ENCODE measurements around the gene GALNT14.

The GALNT14 gene

DNA sequence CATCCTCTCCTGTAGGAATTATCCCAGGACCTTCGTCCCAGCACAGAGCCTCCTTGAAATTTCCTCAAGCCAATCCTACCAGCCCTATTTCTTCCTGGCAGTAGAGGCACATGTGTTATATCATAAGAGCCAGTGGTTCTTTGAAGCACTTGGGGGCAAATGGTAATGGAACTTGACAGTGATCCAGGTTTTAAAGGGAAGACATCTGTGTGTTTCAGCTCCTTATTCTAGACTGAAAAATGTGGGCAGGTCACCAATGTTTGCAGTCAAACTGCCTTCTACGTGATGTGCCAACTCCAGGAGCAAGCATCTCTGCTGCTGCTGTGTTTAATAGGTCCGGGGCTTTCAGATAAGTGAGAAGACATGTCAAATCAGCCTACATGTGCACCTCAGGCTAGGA, 157.1 kb downstream of the GALNT14 start:
- in situ Hi-C loops (cut with HindIII; ENCODE audit: low pct_unique_long_range_greater_than_20kb, low sequenced_read_pairs) = no loop called here
- no peak for TF ChIP-seq JUND (IDR thresholded peaks at IDR 0.05; ENCODE audit: low read depth)

DNA sequence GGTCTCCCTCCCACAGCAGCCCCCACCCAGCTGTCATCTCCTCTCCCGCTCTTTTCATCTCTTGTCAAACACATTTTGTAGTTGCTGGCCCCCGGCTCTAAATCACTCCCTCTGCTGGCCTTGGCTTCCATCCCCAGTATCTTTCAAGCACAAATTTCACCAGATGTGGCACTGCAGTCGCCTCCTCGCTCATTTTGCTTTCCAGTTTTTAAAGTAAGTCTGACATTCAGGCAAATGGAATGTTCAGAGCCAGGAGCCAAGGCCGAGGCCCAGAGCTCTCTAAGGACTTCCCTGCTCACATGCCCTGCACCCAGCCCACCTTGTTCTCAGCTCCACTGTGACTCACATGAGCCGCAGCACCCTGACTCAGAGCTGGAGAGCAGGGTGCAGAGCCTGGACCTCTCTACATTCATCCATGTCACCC, 158.4 kb downstream of the GALNT14 start:
- no peak for DNase-seq (ENCODE audit: low read depth in 1 of 2, low spot score in 1 of 2)
- no peak for TF ChIP-seq JUND (IDR thresholded peaks at IDR 0.05; ENCODE audit: low read depth)
- in situ Hi-C loops (cut with HindIII; ENCODE audit: low pct_unique_long_range_greater_than_20kb, low sequenced_read_pairs) = no loop called here

More for the DNA sequence above, 157.1 kb downstream of the GALNT14 start:
- DNase-seq (ENCODE audit: low read depth in 1 of 2, low spot score in 1 of 2) = peak in 1 of 2 experiments; percentile 10

DNA sequence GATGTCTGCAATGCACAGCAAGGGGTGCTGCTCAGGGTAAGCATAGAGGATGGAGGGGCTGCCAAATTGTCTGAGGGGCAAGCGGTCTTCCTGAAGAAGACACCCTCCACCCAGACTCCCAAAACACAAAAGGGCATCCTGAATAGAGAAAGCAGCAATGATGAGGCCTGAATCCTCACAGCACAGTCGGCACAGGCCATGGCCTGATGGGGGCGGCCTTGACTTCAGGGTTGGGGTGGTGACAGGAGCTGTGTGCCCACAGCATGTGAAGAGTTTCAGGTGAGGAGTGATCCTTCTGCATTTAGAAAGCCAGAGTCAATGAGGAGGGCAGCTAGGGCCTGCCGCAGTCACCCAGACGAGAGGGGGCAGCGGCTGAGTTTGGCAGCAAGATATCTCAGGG, 159.4 kb downstream of the GALNT14 start:
- no peak for TF ChIP-seq JUND (IDR thresholded peaks at IDR 0.05; ENCODE audit: low read depth)
- in situ Hi-C loops (cut with HindIII; ENCODE audit: low pct_unique_long_range_greater_than_20kb, low sequenced_read_pairs) = no loop called here
- no peak for DNase-seq (ENCODE audit: low read depth in 1 of 2, low spot score in 1 of 2)

DNA sequence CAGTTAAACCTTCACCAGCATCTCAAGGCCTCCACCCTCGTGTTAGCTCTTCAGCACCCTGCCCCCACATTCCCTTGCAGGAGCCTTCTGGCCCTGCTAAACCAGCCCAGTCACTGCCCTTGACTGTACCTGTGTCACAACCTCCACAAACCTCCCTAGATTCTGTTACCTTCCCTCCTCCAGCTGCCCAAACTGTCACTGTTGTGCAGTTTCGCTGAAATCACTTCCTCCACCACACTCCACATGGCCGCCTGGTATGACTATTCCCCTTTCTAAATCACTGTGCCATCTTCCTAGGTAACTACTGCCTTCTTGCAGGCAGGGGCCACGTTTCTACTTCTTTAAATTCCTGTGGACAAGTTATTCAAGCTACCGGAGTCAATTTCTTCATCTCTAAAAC, 160.2 kb downstream of the GALNT14 start:
- no peak for TF ChIP-seq JUND (IDR thresholded peaks at IDR 0.05; ENCODE audit: low read depth)
- DNase-seq (ENCODE audit: low read depth in 1 of 2, low spot score in 1 of 2) = peak in 1 of 2 experiments; percentile 10
- in situ Hi-C loops (cut with HindIII; ENCODE audit: low pct_unique_long_range_greater_than_20kb, low sequenced_read_pairs) = no loop called here

DNA sequence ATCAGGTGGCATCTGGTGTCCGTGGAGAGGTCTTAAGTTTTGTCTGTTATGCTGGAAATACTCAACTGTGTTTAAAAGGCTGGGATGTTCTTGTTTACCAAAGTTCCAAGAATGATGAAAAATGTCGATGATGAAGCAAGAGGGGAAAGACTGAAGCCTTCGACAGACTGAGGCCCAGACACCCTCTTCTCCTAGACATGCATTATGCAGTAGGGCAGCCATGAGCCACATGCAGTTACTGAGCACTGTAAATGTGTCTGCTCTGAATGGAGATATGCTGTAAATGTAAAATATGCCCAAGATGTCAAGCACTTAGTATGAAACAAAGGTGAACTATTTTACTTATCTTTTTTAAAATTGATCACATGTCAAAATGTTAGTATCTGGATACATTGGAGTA, 163.1 kb downstream of the GALNT14 start:
- no peak for DNase-seq (ENCODE audit: low read depth in 1 of 2, low spot score in 1 of 2)
- TF ChIP-seq JUND (IDR thresholded peaks at IDR 0.05; ENCODE audit: low read depth) = no peak
- in situ Hi-C loops (cut with HindIII; ENCODE audit: low pct_unique_long_range_greater_than_20kb, low sequenced_read_pairs) = no loop called here

DNA sequence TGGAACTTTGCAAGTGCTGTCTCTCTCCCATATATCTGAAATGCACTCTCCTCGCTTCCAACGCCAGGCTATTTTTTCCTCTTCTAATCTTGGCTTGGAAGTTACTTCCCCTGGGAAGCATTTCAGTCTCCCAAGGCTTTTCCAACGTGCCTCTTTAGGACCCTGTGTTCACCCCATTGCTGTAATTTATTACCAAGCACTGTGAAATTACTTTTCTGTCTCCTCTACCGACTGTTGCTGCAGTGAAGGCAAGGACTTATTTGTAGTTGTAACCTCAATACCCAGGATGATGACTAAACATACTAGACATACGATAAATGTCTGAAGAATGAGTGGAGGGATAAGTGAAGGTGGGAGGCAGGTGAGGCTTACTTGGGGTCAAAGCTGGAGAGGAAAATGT, 163.7 kb downstream of the GALNT14 start:
- TF ChIP-seq JUND (IDR thresholded peaks at IDR 0.05; ENCODE audit: low read depth) = no peak
- in situ Hi-C loops (cut with HindIII; ENCODE audit: low pct_unique_long_range_greater_than_20kb, low sequenced_read_pairs) = no loop called here
- DNase-seq (ENCODE audit: low read depth in 1 of 2, low spot score in 1 of 2) = no peak

DNA sequence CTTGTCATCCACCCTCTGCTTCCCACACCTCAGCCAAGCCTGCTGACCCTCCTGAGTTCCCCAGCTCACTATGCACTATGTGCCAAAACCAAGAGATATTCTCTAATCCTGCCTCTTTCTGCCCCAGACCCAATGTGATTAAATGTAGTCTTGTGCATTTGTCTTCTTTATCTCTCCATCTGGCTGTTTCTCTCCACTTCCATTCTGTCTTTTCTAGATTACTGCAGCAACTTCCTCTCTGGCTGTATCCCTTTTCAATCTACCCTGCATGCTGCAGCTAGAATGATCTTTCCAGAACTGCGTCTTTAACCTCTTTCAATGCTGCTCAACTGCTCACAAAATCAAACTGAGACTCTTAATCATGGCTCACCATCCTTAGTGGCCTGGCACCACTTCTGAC, 164.1 kb downstream of the GALNT14 start:
- in situ Hi-C loops (cut with HindIII; ENCODE audit: low pct_unique_long_range_greater_than_20kb, low sequenced_read_pairs) = no loop called here
- DNase-seq (ENCODE audit: low read depth in 1 of 2, low spot score in 1 of 2) = no peak
- no peak for TF ChIP-seq JUND (IDR thresholded peaks at IDR 0.05; ENCODE audit: low read depth)

DNA sequence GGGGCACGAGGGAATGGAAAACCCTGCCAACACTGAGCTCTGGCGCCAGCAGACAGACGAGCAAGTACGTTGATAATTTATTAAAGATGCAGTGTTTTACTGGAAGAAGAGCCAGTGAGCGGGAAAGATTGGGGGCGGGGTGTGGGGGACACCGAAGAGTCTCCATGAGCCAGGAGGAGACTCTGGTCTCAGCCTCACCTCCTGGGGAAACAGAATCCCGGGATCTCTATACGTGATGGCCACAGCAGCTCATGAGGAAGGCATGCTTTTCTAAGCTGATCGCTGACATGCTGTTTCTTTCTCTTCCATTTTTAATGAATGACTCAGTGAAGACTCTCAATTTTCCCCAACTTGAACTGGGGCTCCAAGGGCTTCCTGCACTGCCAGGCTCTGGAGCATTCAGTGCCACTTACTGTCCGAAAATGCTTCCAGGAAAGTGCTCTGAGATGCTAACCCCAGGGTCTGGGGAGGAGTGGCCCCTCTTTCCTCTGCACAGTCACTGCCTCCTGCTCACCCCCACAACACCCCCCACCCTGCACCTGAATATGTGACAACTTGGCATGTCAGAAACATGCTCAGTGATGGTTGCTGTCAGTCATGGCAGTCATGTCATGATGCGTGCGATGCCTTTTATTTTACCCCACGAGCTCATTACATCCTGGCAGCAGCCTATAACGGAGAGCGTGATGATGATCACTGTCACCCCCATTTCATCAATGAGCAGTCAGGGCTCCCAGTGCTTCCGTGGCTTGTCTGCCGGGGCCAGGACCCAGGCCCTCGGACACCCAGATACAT, 166.8 kb downstream of the GALNT14 start:
- in situ Hi-C loops (cut with HindIII; ENCODE audit: low pct_unique_long_range_greater_than_20kb, low sequenced_read_pairs) = no loop called here
- no peak for DNase-seq (ENCODE audit: low read depth in 1 of 2, low spot score in 1 of 2)
- no peak for TF ChIP-seq JUND (IDR thresholded peaks at IDR 0.05; ENCODE audit: low read depth)

DNA sequence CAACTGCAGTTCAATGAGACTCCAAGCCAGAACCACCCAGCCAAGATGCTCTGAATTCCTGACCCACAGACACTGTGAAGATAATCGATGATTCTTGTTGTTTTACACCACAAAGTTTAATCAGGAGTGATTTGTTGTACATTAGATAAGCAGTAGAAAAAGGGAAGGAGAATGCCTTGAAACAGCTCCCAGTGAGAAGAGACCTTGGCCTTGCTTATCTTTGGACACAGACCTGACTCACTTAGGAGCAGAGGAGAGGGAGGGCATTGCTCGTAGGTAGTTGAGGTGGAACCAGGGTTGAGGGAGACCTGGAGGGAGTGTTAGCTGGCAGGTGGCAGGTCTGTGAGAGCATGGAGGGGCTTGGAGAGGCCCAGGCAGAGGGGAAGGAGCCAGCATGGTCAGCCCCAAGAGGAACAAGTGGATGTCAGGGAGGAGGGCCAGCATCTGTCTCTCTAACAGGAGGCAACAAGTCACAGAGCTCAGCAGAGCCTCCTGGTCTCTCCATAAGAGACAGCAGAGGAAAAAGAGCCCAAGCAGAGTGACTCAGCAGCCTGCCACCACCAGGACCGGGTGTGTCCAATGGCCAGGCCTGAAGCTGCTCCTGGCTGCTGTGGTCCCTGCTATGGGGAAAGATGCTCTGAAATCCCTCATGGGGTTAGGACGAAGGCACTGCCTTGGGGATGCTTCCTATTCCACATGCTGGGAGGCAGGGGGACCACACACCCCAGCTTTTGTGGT, 169.4 kb downstream of the GALNT14 start:
- in situ Hi-C loops (cut with HindIII; ENCODE audit: low pct_unique_long_range_greater_than_20kb, low sequenced_read_pairs) = no loop called here
- TF ChIP-seq JUND (IDR thresholded peaks at IDR 0.05; ENCODE audit: low read depth) = no peak
- no peak for DNase-seq (ENCODE audit: low read depth in 1 of 2, low spot score in 1 of 2)

DNA sequence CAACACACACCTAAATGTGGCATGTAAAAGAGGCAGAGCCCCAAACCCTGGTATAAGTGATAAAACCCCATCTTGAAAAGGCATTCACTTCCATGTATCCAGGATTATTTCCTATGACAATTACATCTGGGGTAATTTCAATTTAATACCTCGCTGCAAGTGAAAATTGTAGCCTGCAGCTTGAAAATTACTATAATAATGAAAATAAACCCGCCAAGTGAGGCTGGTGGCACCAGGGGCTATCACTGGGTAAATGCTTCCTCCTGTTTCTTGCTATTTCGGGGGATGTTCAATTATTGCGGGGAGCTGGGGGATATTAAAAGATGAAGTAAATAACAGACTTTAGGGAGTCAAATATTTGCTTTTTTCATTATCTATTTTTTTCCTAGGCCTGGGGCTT, 171.5 kb downstream of the GALNT14 start:
- no peak for DNase-seq (ENCODE audit: low read depth in 1 of 2, low spot score in 1 of 2)
- no peak for TF ChIP-seq JUND (IDR thresholded peaks at IDR 0.05; ENCODE audit: low read depth)
- in situ Hi-C loops (cut with HindIII; ENCODE audit: low pct_unique_long_range_greater_than_20kb, low sequenced_read_pairs) = no loop called here

DNA sequence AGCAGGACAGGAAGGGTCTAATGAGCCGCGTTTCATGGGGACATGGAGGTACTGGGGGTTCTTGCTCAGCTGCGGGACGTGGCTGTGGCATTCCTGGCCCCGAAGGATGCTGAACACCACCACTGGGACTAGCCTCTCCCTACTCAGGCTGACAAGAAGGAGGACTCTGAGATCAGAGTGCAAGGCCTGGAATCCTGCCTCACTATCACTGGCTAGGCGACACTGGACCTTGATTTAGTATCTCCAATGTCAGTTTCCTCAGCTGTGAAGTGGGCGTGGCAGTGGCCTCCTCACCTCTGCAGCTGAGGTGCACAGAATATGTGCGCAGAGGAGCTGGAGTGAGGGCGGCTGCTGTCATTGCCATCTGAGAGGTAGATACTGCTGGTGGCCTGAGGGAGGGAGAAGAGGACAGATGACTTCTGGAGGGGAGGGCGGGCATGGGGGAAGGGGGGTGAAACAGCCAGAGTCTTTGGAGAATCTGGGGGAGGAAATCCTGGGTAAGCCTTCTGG, 173.2 kb downstream of the GALNT14 start:
- in situ Hi-C loops (cut with HindIII; ENCODE audit: low pct_unique_long_range_greater_than_20kb, low sequenced_read_pairs) = no loop called here
- no peak for DNase-seq (ENCODE audit: low read depth in 1 of 2, low spot score in 1 of 2)
- TF ChIP-seq JUND (IDR thresholded peaks at IDR 0.05; ENCODE audit: low read depth) = no peak

DNA sequence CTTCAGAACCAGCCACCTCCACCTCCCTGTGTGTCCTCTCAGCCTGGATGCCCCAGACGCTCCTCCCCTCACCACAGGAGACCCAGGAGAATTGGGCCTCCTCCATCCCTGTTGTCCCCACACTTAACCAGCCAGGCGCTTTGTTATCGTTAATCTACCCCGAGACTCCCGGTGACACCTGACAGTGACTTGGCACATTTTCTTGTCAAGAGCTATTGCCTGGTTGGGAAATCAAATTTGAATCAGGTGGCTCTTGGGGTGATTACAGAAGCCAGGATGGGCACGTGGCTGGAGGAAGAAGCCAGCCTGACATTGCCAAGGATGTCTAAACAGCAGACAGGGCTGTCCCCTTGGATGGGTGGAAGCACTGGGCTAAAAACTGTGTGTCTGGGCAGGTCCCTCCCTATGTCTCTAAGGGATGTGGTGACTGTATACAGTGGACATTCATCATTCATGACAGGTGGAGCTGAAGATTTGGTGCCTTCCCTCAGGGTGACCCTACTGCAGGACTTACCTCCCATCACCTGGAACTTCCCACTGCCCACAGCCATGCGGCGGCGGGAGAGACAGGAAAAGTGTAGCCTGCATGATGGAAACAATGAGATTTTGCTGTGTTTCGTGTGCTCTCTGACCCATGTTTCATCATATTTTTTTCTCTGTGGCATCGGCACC, 173.8 kb downstream of the GALNT14 start:
- no peak for TF ChIP-seq JUND (IDR thresholded peaks at IDR 0.05; ENCODE audit: low read depth)
- DNase-seq (ENCODE audit: low read depth in 1 of 2, low spot score in 1 of 2) = no peak
- in situ Hi-C loops (cut with HindIII; ENCODE audit: low pct_unique_long_range_greater_than_20kb, low sequenced_read_pairs) = no loop called here

DNA sequence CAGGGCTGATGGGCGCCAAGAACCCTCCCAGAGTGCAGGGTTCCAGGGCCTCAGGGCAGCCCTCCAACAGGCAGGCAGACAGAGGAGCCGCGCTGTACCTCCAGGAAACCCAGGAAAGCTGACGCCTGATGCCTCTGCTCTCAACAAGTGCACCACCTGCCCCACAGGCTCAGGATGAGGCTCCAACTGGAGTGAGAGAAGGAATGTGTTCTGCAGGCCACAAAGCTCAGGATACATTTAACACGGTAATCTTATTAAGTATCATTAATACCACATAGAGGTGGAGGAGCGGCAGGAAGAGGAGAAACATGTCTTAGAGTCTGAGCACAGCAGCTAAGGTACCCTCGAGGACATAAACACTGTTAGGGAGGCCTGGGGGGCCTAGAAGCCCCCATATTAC, 175.1 kb downstream of the GALNT14 start:
- DNase-seq (ENCODE audit: low read depth in 1 of 2, low spot score in 1 of 2) = no peak
- in situ Hi-C loops (cut with HindIII; ENCODE audit: low pct_unique_long_range_greater_than_20kb, low sequenced_read_pairs) = no loop called here

More for the DNA sequence above, 175.1 kb downstream of the GALNT14 start:
- no peak for TF ChIP-seq JUND (IDR thresholded peaks at IDR 0.05; ENCODE audit: low read depth)

Measured in T47D (cell line).